ENCODE results near the gene NYNRIN. TPM values are rescaled to one million over a fixed set of nuclear protein-coding genes. Genes with fewer than 3 reads are reported as not detected.

Gene NYNRIN
- total RNA-seq, 1 donor from 2014 or later = 8.0 TPM

- Histone ChIP-seq H3K27me3 (ENCODE audit: low read depth) (no peaks in the 10 kb centered on the region), H3K4me1 (no peaks in the 10 kb centered on the region), H3K9me3 (replicated peaks) (peaks cover 5% of the 10 kb centered on the region), H3K36me3 (no peaks in the 10 kb centered on the region), H3K4me3 (no peak overlapping the region), H3K27ac (replicated peaks) (no peak overlapping the region)
- intact Hi-C loops (cut with micrococcal nuclease) = no loop called here
- DNase-seq = no peak
- TF ChIP-seq, protein P1, sequence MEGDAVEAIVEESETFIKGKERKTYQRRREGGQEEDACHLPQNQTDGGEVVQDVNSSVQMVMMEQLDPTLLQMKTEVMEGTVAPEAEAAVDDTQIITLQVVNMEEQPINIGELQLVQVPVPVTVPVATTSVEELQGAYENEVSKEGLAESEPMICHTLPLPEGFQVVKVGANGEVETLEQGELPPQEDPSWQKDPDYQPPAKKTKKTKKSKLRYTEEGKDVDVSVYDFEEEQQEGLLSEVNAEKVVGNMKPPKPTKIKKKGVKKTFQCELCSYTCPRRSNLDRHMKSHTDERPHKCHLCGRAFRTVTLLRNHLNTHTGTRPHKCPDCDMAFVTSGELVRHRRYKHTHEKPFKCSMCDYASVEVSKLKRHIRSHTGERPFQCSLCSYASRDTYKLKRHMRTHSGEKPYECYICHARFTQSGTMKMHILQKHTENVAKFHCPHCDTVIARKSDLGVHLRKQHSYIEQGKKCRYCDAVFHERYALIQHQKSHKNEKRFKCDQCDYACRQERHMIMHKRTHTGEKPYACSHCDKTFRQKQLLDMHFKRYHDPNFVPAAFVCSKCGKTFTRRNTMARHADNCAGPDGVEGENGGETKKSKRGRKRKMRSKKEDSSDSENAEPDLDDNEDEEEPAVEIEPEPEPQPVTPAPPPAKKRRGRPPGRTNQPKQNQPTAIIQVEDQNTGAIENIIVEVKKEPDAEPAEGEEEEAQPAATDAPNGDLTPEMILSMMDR (IDR thresholded peaks at IDR 0.05; ENCODE audit: borderline replicate concordance) = no peak
Observed at GRCh38 chr14:24465805-24466204, 67.0 kb downstream of the NYNRIN start.

Other genes with a start within 250 kb of the NYNRIN start
- gene IRF9, start 237.7 kb upstream of the NYNRIN start, total RNA-seq = 24.0 TPM
- 1.6 TPM for gene REC8, start 226.9 kb upstream of the NYNRIN start, total RNA-seq
- gene IPO4, start 210.2 kb upstream of the NYNRIN start, total RNA-seq = 13.3 TPM
- gene TM9SF1, start 203.6 kb upstream of the NYNRIN start, total RNA-seq = 22.2 TPM
- gene TSSK4, start 193.3 kb upstream of the NYNRIN start, total RNA-seq = not detected
- 33.1 TPM for gene CHMP4A, start 185.5 kb upstream of the NYNRIN start, total RNA-seq
- gene MDP1, start 182.9 kb upstream of the NYNRIN start, total RNA-seq = 16.6 TPM
- gene NEDD8, start 166.6 kb upstream of the NYNRIN start, total RNA-seq = 214 TPM
- gene GMPR2, start 166.1 kb upstream of the NYNRIN start, total RNA-seq = 29.7 TPM
- 30.6 TPM for gene TINF2, start 156.4 kb upstream of the NYNRIN start, total RNA-seq
- gene TGM1, start 135.8 kb upstream of the NYNRIN start, total RNA-seq = 0.96 TPM
- gene RABGGTA, start 127.4 kb upstream of the NYNRIN start, total RNA-seq = 22.3 TPM
- 6.9 TPM for gene DHRS1, start 99.2 kb upstream of the NYNRIN start, total RNA-seq
- gene NOP9, start 99.2 kb upstream of the NYNRIN start, total RNA-seq = 23.4 TPM
- 3.1 TPM for gene CIDEB, start 91.0 kb upstream of the NYNRIN start, total RNA-seq
- 0.71 TPM for gene LTB4R2, start 88.9 kb upstream of the NYNRIN start, total RNA-seq
- 1.8 TPM for gene LTB4R, start 87.5 kb upstream of the NYNRIN start, total RNA-seq
- 26.6 TPM for gene ADCY4, start 63.9 kb upstream of the NYNRIN start, total RNA-seq
- 3.6 TPM for gene RIPK3, start 59.0 kb upstream of the NYNRIN start, total RNA-seq
- 20.6 TPM for gene NFATC4, start 30.8 kb upstream of the NYNRIN start, total RNA-seq
- gene CBLN3, start 30.7 kb downstream of the NYNRIN start, total RNA-seq = 0.55 TPM
- gene KHNYN, start 31.0 kb downstream of the NYNRIN start, total RNA-seq = 20.5 TPM
- gene SDR39U1, start 43.8 kb downstream of the NYNRIN start, total RNA-seq = 74.8 TPM
- gene CMA1, start 109.3 kb downstream of the NYNRIN start, total RNA-seq = 0.66 TPM
- 0.80 TPM for gene CTSG, start 177.2 kb downstream of the NYNRIN start, total RNA-seq
- gene GZMH, start 210.7 kb downstream of the NYNRIN start, total RNA-seq = not detected
- gene GZMB, start 235.2 kb downstream of the NYNRIN start, total RNA-seq = 0.52 TPM